ENCODE measurements around the gene EFCAB7.

Gene EFCAB7

GRCh38 chr1:63620671-63621070, 97.3 kb downstream of the EFCAB7 start:
- TF ChIP-seq SPI1 (IDR thresholded peaks at IDR 0.05; ENCODE audit: borderline replicate concordance, low read depth) (no peak), REST (IDR thresholded peaks at IDR 0.05; ENCODE audit: insufficient replicate concordance, low read depth) (no peak), CTCF (IDR thresholded peaks at IDR 0.05; ENCODE audit: insufficient read depth, low read length) (no peak), GABPA (IDR thresholded peaks at IDR 0.05; ENCODE audit: low read depth) (no peak), POLR2AphosphoS5 (IDR thresholded peaks at IDR 0.05; ENCODE audit: low read depth) (no peak)
- Histone ChIP-seq H3K27ac (replicated peaks) (no peak overlapping the region), H3K27me3 (ENCODE audit: insufficient read depth, poor library complexity, severe bottlenecking) (no peaks in the 10 kb centered on the region), H3K4me3 (replicated peaks; ENCODE audit: insufficient read depth, low read length) (no peak overlapping the region)
- no peak for DNase-seq (ENCODE audit: low read depth in 1 of 2, low spot score in 1 of 2)

- no peaks in the 10 kb centered on the region for H3K27me3 ChIP-seq (ENCODE audit: insufficient read depth, poor library complexity, severe bottlenecking)
- no peak overlapping the region for H3K27ac ChIP-seq (replicated peaks)
- no peak overlapping the region for H3K4me3 ChIP-seq (replicated peaks; ENCODE audit: insufficient read depth, low read length)
- no peak for DNase-seq (ENCODE audit: low read depth in 1 of 2, low spot score in 1 of 2)
- TF ChIP-seq POLR2AphosphoS5 (IDR thresholded peaks at IDR 0.05; ENCODE audit: low read depth), result no peak
- no peak for TF ChIP-seq GABPA (IDR thresholded peaks at IDR 0.05; ENCODE audit: low read depth)
- TF ChIP-seq SPI1 (IDR thresholded peaks at IDR 0.05; ENCODE audit: borderline replicate concordance, low read depth), result no peak
- TF ChIP-seq REST (IDR thresholded peaks at IDR 0.05; ENCODE audit: insufficient replicate concordance, low read depth), result no peak
- TF ChIP-seq CTCF (IDR thresholded peaks at IDR 0.05; ENCODE audit: insufficient read depth, low read length), result no peak
Observed at GRCh38 chr1:63621075-63621474, 97.8 kb downstream of the EFCAB7 start.

- no peak for DNase-seq (ENCODE audit: low read depth in 1 of 2, low spot score in 1 of 2)
- TF ChIP-seq GABPA (IDR thresholded peaks at IDR 0.05; ENCODE audit: low read depth), result no peak
- no peak for TF ChIP-seq SPI1 (IDR thresholded peaks at IDR 0.05; ENCODE audit: borderline replicate concordance, low read depth)
- H3K27ac ChIP-seq (replicated peaks), result no peak overlapping the region
- H3K4me3 ChIP-seq (replicated peaks; ENCODE audit: insufficient read depth, low read length), result no peak overlapping the region
- no peaks in the 10 kb centered on the region for H3K27me3 ChIP-seq (ENCODE audit: insufficient read depth, poor library complexity, severe bottlenecking)
Observed at GRCh38 chr1:63621698-63622097, 98.4 kb downstream of the EFCAB7 start.

All from HL-60 (cell line).